Right cardiac atrium (tissue), 5 donors: Measurements from ENCODE around the gene PSMD13. TPM values are rescaled to one million over a fixed set of nuclear protein-coding genes. Genes with fewer than 3 reads are reported as not detected.
"Not testable (repeated sequence)": the region's sequence is repeated elsewhere in the genome, so short reads cannot be mapped to it uniquely, and the experiment has no call there.

Experiments used
- ATAC-seq, 2 donors: fragments of 200-7000 bp; cut with Tn5 transposase; one replicate each; pipeline versions ENCODE4 v1.8.0 to v1.9.1; 2020; ENCODE audit warnings: moderate library complexity in 2 of 2, mild to moderate bottlenecking in 1 of 2
- DNase-seq, 3 donors: peaks; one replicate each; pipeline ENCODE4 v3.0.0-alpha.2; 2020
- H3K27ac ChIP-seq: one replicate; pipeline ENCODE4 v1.5.1; 2013; ENCODE audit warnings: mild to moderate bottlenecking, low read length, control low read depth, moderate library complexity
- H3K27me3 ChIP-seq: one replicate; pipeline ENCODE4 v1.6.1; 2013; ENCODE audit not compliant: control insufficient read depth, insufficient read depth
- H3K4me1 ChIP-seq: one replicate; pipeline ENCODE4 v1.6.1; 2013; ENCODE audit warnings: low read length; ENCODE audit not compliant: control insufficient read depth, insufficient read depth
- H3K4me3 ChIP-seq: one replicate; pipeline ENCODE4 v1.5.1; 2013; ENCODE audit warnings: low read length, control low read depth
- H3K9me3 ChIP-seq: one replicate; pipeline ENCODE4 v1.6.1; 2013; ENCODE audit warnings: low read length; ENCODE audit not compliant: control insufficient read depth
- WGBS: extraction: QIAGEN DNeasy Blood & Tissue Kit; methylation state at CpG from one replicate; pipeline ENCODE4 v1.1.7; 2013; 5-methylcytosine and 5-hydroxymethylcytosine counted together
- intact Hi-C, 4 donors: fragments of 100-400 bp; cut with DNase I; formaldehyde crosslinking; loops; one replicate each; pipeline versions ENCODE4 v1.11.0 to v1.14.0; 2022 to 2023
- polyA plus RNA-seq: library from polyadenylated mRNA; stranded (reverse); fragments of 200-250 nt; gene quantifications from one replicate; pipeline ENCODE4 v1.2.3, GENCODE V29; 2013
- total RNA-seq, 4 donors: library from RNA; stranded (reverse); fragmentation: NEBNext Ultra II Directional; extraction: Animal tissue kit (Norgen Biotek cat#: 25700); gene quantifications; one replicate each; pipeline ENCODE4 v1.2.1, GENCODE V29; 2021
- donor health status: healthy with polysubstance abuse.
- donor health status: DM: no; HTN: yes; CAD: no.
- donor health status: DM: no; HTN: no; CAD: no.
- donor health status: DM: no; HTN: yes; CAD: no; lungs with severe emphysema.
- donor health status: DM: yes; HTN: yes; CAD: no.

PSMD13 gene
- total and polyA plus RNA-seq, 5 donors = 76.8 to 106 (median 86.5) TPM

DNA sequence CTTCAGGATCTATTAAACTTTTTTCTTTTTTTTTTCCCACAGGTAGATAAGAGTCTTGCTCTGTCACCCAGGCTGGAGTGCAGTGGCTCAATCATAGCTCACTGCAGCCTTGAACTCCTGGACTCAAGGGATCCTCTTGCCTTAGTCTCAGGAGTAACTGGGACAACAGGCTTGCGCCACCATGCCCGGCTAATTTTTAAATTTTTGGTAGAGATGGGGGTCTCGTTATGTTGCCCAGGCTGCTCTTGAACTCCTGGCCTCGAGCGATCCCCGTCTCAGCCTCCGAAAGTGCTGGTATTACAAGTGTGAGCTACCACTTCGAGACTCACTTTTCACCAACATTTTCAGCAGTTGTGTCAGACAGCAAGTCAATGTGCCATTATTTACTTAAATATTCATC is 1.6 kb upstream of the PSMD13 start:
- Histone ChIP-seq H3K4me1 (no peaks in the 10 kb centered on the region), H3K27me3 (no peaks in the 10 kb centered on the region), H3K27ac (no peak overlapping the region), H3K4me3 (peak overlapping the region; percentile 98), H3K9me3 (no peaks in the 10 kb centered on the region)
- WGBS = 85% methylated on average over 8 of the region's 8 CpGs
- ATAC-seq = no peak
- DNase-seq = no peak
- intact Hi-C loops = no loop called here

DNA sequence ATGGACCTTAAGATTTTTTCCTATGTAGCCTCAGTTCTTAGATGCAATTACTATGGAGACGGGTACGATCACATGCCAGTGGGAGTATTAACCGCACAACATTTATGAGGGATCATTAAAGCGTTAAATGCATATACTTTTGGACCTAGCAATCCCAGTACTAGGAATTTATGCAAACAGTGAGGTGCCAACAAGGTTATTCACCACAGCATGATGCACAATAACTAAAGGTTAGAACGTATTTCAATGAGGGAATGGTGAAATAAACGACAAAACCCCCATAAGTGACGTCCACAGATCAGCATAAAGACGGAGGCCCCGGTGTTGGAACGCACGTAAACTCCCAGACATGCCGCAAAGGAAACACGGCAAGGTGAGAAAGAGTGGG is 1.2 kb upstream of the PSMD13 start:
- no peaks in the 10 kb centered on the region for H3K27me3 ChIP-seq
- H3K9me3 ChIP-seq = no peaks in the 10 kb centered on the region
- H3K4me1 ChIP-seq = no peaks in the 10 kb centered on the region
- H3K27ac ChIP-seq = peak overlapping the region; percentile 100
- DNase-seq = no peak
- 3% methylated on average over 13 of the region's 13 CpGs for WGBS
- intact Hi-C loops = no loop called here
- ATAC-seq = peak in 1 of 2 donors; percentile 4
- peak overlapping the region; percentile 98 for H3K4me3 ChIP-seq

DNA sequence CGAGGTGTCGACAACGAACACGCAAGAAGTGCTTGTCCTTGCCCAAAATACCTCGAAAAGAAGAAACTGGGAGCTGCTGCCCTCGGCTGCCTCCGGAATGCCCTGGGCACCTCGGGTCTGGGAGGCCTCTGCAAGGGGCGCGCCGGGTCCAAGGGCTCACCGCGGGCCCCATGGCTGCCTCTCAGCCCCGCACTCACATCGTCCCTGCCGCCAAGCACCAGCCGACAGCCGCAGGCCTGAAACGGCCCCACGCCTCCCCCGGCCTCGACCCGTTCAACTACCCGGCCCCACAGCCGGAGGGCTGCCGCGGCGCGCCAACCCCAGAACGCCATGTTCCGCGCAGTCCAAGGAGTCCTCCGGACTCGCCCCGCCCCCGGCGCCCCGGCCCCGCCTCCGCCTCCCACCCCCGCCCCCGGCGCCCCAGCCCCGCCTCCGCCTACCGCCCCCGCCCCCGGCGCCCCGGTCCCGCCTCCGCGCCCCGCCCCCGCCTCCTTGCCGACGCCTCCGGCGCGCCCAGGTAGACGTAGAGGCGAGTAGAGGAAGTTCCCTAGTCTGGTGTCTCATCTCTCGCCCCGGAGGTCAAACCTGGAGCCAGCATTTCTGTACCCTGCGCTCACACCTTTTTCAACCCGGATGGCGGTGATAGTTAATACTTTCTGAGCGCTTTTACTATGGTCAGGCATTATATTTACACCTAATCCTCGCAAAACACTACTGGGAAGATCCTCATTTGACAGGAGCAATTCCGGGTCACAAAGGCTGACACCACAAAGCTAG is 591 bp upstream of the PSMD13 start, which contains the start of gene SIRT3:
Gene SIRT3, minus strand, starts transcription at position 346 of the 777 bp plus-strand sequence. Its CDS starts 14 bp downstream, at position 332.
- Histone ChIP-seq H3K4me3 (peak within 1 kb of the TSS; percentile 98), H3K9me3 (no peaks in the 10 kb centered on the region), H3K4me1 (no peaks in the 10 kb centered on the region), H3K27ac (peak within 1 kb of the TSS; percentile 100), H3K27me3 (no peaks in the 10 kb centered on the region)
- intact Hi-C loops = no loop called here
- peak; percentile 92 to 94 for ATAC-seq
- under 1% methylated on average over 61 of the region's 70 CpGs for WGBS
- DNase-seq = peak; percentile 80 to 92 (median 92)

DNA sequence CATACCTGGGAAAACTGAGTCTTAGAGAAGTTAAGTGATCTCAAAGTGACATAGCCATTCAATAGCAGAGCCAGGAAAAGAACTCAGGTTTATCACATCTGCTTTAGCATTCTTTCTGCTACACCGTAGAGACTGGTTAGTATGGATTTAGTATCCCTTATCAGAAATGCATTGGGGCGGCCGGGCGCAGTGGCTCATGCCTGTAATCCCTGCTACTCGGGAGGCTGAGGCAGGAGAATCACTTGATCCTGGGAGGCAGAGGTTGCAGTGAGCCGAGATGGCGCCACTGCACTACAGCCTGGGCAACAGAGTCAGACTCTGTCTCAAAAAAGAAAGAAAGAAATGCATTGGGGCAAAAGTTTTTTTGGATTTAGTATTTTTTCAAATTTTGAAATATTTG is 1.6 kb downstream of the PSMD13 start:
- H3K4me1 ChIP-seq, H3K27ac ChIP-seq, H3K27me3 ChIP-seq, H3K9me3 ChIP-seq, H3K4me3 ChIP-seq, ATAC-seq, intact Hi-C loops, DNase-seq: not testable (repeated sequence)
- 85% methylated on average over 7 of the region's 7 CpGs for WGBS

DNA sequence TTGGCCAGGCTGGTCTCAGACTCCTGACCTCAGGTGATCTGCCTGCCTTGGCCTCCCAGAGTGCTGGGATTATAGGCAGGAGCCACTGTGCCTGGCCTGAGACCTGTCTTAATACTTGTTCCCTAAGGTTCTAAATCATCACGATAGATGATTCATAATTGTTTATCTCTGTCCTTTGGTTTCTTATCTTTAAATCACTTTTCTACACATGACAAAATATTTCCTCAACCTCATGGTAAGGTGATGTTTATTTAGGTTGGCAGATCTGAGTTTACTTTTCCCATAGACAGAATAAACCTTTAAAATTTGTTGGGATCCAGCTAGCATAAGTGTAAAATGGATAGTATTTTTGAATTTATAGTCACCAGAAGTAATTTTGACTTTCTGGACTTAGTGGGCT is 3.5 kb downstream of the PSMD13 start:
- ATAC-seq (no peak), DNase-seq (no peak)
- no peaks in the 10 kb centered on the region for H3K9me3 ChIP-seq
- intact Hi-C loops = loop anchor here in 1 of 4 donors (5.0 kb wide), 1 partner anchor 33 kb away; the partner anchor contains the start of genes BET1L and RIC8A
- WGBS = 75% methylated on average over 1 of the region's 1 CpG
- no peak overlapping the region for H3K27ac ChIP-seq
- H3K4me3 ChIP-seq = no peak overlapping the region
- H3K27me3 ChIP-seq = no peaks in the 10 kb centered on the region
- no peaks in the 10 kb centered on the region for H3K4me1 ChIP-seq

DNA sequence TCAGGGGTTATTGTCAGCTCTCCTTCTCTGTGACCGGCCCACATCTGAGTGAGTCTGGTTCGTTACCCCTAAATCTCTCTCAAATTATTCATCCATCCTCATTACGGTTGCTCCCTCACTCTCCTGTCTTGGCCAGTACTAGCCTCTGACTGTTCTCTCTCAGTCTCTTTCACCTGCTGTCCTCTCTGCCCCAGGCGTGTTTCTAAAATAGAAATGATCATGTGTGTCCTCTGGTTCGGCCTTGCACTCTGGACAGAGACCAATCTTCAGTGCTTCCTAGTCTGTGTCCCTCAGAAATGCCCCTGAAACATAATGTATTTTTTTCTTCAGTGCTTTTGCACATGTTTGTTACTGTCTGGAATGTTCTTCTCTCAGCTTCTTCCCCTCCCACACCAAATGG is 4.9 kb downstream of the PSMD13 start:
- ATAC-seq = peak in 1 of 2 donors; percentile 42
- no peaks in the 10 kb centered on the region for H3K27me3 ChIP-seq
- H3K27ac ChIP-seq = peak overlapping the region; percentile 95
- DNase-seq = no peak
- H3K4me1 ChIP-seq = no peaks in the 10 kb centered on the region
- no peak overlapping the region for H3K4me3 ChIP-seq
- no peaks in the 10 kb centered on the region for H3K9me3 ChIP-seq
- WGBS = 81% methylated on average over 5 of the region's 5 CpGs
- intact Hi-C loops = loop anchor here in 1 of 4 donors (5.0 kb wide), 1 partner anchor 34 kb away; the partner anchor contains the start of genes BET1L and RIC8A

DNA sequence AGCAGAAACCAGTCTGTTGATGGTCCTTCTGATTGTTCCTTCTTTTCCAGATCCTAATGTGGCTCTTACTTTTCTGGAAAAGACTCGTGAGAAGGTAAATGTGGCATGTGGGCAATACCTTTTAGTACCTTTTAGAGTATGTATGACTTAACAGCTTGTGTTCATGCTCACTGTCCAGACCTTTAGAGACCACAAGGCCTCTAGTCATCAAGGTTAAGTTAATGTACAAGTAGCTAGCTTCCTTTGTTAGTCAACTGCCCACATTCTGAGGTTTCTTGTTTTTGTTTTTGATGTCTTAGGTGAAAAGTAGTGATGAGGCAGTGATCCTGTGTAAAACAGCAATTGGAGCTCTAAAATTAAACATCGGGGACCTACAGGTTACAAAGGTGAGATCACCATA is 7.6 kb downstream of the PSMD13 start:
- H3K27ac ChIP-seq = no peak overlapping the region
- intact Hi-C loops = loop anchor here in 1 of 4 donors (5.0 kb wide), 1 partner anchor 37 kb away; the partner anchor contains the start of genes BET1L and RIC8A
- 96% methylated on average over 2 of the region's 2 CpGs for WGBS
- ATAC-seq = no peak
- no peaks in the 10 kb centered on the region for H3K4me1 ChIP-seq
- no peaks in the 10 kb centered on the region for H3K27me3 ChIP-seq
- DNase-seq = no peak
- no peaks in the 10 kb centered on the region for H3K9me3 ChIP-seq
- no peak overlapping the region for H3K4me3 ChIP-seq

DNA sequence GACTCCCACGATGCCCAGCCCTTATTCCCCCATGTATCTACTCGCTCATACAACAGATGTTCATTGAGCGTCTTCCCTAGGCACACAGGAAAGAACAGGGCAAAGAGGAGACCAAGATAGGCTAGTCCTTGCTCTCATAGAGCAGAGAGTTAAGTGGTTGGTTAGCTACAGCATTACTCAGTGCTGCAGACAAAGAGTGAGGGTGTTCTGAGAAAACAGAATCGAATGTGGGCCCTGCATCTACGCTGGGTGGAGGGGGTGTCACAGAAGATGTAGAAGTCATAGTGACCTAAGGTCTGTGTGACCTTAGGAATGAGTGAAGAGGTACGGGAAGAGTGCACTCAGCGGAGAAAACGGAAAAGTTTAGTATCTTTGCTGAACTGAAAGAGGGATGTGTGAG is 12.3 kb downstream of the PSMD13 start:
- H3K27ac ChIP-seq = no peak overlapping the region
- no peaks in the 10 kb centered on the region for H3K9me3 ChIP-seq
- no peaks in the 10 kb centered on the region for H3K27me3 ChIP-seq
- intact Hi-C loops = no loop called here
- 76% methylated on average over 8 of the region's 8 CpGs for WGBS
- ATAC-seq (no peak), DNase-seq (no peak)
- H3K4me3 ChIP-seq = no peak overlapping the region
- no peaks in the 10 kb centered on the region for H3K4me1 ChIP-seq

DNA sequence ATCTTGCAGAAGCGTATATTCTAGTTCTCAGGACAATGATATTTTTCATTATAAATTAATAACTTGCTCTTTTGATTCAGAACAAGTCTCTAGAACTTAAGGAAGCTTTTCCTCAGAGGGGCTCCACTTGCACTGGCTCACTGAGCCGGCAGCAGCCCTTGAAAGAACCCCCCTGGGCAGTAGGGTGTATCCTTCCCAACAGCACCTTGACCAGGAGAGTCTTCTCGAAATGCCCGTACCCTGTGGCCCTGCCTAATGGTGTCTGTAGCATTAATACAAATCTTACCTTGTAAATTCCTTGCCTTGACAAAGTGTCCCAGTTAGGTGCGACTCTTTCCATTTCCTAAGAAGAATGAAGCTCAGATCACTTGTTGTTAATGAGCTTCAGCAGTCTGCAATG is 13.5 kb downstream of the PSMD13 start:
- no peaks in the 10 kb centered on the region for H3K9me3 ChIP-seq
- no peaks in the 10 kb centered on the region for H3K27me3 ChIP-seq
- ATAC-seq (no peak), DNase-seq (no peak)
- WGBS = 88% methylated on average over 5 of the region's 5 CpGs
- intact Hi-C loops = no loop called here
- H3K4me1 ChIP-seq = no peaks in the 10 kb centered on the region
- no peak overlapping the region for H3K27ac ChIP-seq
- no peak overlapping the region for H3K4me3 ChIP-seq

DNA sequence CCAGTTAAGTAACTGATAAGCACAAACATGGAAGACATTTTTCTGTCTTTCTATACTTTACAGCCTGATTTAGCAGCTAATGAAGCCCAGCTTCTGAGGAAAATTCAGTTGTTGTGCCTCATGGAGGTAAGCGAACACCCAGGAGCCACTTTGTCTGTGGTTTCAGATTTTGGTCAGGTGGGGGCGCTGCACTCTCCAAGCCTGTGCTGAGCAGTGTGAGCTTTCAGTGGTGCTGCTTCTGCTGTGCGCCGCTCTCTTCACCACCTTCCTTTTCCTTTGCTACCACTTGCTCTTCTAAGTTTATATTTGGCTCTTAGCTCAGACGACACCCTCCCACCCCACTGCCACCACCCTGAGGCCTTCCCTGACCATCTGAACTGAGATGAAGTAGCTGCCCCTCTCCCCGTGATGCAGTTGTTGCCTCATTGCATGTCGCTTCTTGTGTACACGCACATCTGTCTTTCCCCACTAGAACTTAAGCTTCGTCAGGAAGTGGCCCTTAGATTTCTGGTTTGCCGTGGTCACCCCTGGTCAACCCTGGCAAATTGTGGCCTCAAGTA is 14.0 kb downstream of the PSMD13 start:
- no peak overlapping the region for H3K4me3 ChIP-seq
- H3K27ac ChIP-seq = no peak overlapping the region
- no peaks in the 10 kb centered on the region for H3K4me1 ChIP-seq
- no peaks in the 10 kb centered on the region for H3K9me3 ChIP-seq
- H3K27me3 ChIP-seq = no peaks in the 10 kb centered on the region
- intact Hi-C loops = no loop called here
- ATAC-seq = peak; percentile 58 to 78
- peak; percentile 46 to 79 (median 76) for DNase-seq
- WGBS = 76% methylated on average over 10 of the region's 10 CpGs

DNA sequence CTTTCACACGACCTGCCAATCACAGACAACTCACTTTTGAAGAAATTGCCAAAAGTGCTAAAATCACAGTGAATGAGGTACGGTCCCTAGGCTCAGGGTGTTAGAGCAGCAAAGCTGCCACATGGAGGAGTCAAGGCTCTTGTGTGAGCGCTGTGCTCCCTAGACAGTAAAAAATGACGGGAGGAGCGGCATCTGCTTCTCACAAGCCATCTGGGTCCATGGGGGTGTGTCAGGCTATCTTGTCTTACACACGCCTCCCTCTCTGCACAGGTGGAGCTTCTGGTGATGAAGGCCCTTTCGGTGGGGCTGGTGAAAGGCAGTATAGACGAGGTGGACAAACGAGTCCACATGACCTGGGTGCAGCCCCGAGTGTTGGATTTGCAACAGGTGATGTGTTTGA is 14.8 kb downstream of the PSMD13 start:
- intact Hi-C loops = no loop called here
- Histone ChIP-seq H3K4me1 (no peaks in the 10 kb centered on the region), H3K27ac (no peak overlapping the region), H3K9me3 (no peaks in the 10 kb centered on the region), H3K4me3 (no peak overlapping the region), H3K27me3 (no peaks in the 10 kb centered on the region)
- ATAC-seq = no peak
- WGBS = 79% methylated on average over 10 of the region's 10 CpGs
- no peak for DNase-seq
